ENCODE results near the gene DBN1. TPM values are rescaled to one million over a fixed set of nuclear protein-coding genes. Genes with fewer than 3 reads are reported as not detected.

The DBN1 gene
- total and polyA plus RNA-seq, 2 experiments from 2014 or later = 106 to 290 TPM

GRCh38 chr5:177449140-177450061 is 24.0 kb downstream of the DBN1 start:
- H3K36me3 Mint-ChIP-seq (ENCODE audit: low read depth) = peaks cover 12% of the 10 kb centered on the region; the same call in 1 of the 3 replicates
- peaks cover 49% of the 10 kb centered on the region for H3K27me3 Mint-ChIP-seq (ENCODE audit: insufficient read depth, low read depth, poor library complexity)
- Histone ChIP-seq H4K20me1 (replicated peaks; ENCODE audit: insufficient read depth) (peaks cover 12% of the 10 kb centered on the region; the same call in 1 of the 2 replicates), H3K4me3 (no peak overlapping the region), H3K4me1 (ENCODE audit: insufficient read depth) (peaks cover 31% of the 10 kb centered on the region), H3K36me3 (ENCODE audit: insufficient read depth) (no peaks in the 10 kb centered on the region), H3K4me2 (no peak overlapping the region), H3F3A (replicated peaks; ENCODE audit: low read depth) (peaks cover 39% of the 10 kb centered on the region), H3K9me2 (ENCODE audit: insufficient read depth) (no peaks in the 10 kb centered on the region), H3K79me2 (replicated peaks; ENCODE audit: insufficient read depth) (no peaks in the 10 kb centered on the region; the same call in 1 of the 2 replicates), H3K27me3 (ENCODE audit: insufficient read depth) (peaks cover 54% of the 10 kb centered on the region), H2AFZ (no peak overlapping the region), H3K27ac (ENCODE audit: low read depth) (no peak overlapping the region)
- TF ChIP-seq POLR2AphosphoS5 (IDR thresholded peaks at IDR 0.05; ENCODE audit: low read depth) (0 out of 2 replicates have a peak, but pooled peaks have one; percentile 7), ZNF114 (CRISPR knock-in tag; IDR thresholded peaks at IDR 0.05) (no peak), CTCF (conservative IDR thresholded peaks at IDR 0.05; ENCODE audit: low read depth in 2 of 2) (no peak), STAT1 (IDR thresholded peaks at IDR 0.05; ENCODE audit: unreplicated experiment) (no peak), JUNB (IDR thresholded peaks at IDR 0.05; ENCODE audit: unreplicated experiment) (no peak), REST (IDR thresholded peaks at IDR 0.05; ENCODE audit: unreplicated experiment) (no peak), ETS1 (IDR thresholded peaks at IDR 0.05) (no peak)
- H3K9me3 Mint-ChIP-seq = peaks cover 3% of the 10 kb centered on the region; the same call in 1 of the 3 replicates
- no peak overlapping the region for H3K27ac Mint-ChIP-seq
- no peak overlapping the region for H3K4me3 Mint-ChIP-seq
- peaks cover 44% of the 10 kb centered on the region for H3K4me1 Mint-ChIP-seq
- DNase-seq (ENCODE audit: low spot score) = no peak
- ATAC-seq = no peak
